NCI-H187 treated with DMSO at 0.1 percent for 48 hours (cell line): Measurements from ENCODE around the gene UNC13B.

ENCODE experiments used
- DNase-seq: peaks from one replicate; lab custom pipeline; 2025; lab: John Stamatoyannopoulos, UW

Gene UNC13B

DNA sequence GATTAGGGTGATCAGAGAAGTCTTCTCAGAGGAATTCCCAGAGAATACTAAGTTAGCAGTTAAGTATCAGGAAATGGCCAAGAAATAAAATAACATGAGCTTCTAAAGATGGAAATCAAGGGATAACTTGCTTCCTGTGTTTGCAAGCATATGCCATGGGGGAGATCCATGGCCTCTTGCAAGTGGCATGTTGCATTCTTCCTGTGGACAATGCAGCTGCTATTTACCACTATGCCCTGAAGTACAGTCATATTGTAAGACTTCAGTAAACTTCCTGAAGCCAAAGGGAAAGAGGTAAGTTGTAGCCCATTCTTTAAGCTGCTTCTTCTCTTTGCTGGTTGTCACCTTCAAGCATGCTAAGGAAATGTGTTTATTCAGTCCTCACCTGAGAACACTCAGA lies 173.4 kb downstream of the UNC13B start:
- DNase-seq: no peak

DNA sequence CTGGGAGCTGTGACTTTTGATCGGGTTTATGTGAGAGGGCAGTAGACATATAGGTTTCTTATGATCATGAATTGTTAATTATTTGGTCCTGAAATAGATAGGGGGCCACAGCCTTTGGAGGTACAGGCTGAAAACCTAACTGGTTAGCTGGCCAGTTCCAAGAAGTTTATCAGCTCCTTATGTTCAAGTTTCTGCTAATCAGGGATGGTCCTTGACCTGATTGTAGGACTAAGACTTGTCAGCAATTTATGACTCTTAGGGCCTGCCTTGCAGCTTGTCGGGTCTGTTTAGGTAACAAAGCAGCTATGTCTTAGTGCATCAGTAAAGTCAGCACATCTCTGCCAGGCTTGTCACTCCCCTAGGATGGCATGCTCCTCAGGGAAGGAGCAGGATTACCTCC lies 176.3 kb downstream of the UNC13B start:
- no peak for DNase-seq

DNA sequence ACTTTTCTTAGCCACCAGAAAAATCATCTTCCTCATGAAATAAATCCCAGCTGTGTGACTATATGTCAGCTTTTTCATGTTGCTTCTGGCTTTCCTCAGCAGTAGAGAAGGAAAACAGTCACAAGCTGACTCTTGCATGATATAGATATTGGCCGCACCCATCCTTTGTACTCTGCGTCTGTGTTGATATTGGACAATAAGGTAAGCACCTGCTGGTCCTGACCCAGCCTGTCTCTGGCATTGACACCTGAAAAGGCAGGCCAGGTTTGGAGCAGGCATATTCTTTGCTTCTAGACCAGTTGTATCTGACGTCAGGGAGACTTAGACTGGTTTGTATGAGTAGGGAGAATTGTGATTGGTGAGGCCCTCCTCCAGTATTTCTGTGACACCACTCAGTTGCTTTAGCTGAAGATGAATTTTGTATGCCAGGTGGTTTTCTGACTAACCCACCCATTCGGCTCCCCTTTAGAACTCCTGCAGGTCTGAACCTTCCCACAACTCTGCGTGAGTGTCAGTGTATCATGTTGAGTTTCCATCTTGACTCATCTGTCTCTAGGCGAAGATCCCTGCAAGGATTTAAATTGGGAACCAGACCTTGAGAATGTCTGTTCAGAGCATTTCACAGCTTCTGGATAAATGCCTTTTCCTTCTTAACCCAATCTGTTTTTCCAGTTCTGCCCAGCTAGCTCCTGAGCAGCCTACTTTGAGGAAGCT lies 176.9 kb downstream of the UNC13B start:
- DNase-seq: no peak

DNA sequence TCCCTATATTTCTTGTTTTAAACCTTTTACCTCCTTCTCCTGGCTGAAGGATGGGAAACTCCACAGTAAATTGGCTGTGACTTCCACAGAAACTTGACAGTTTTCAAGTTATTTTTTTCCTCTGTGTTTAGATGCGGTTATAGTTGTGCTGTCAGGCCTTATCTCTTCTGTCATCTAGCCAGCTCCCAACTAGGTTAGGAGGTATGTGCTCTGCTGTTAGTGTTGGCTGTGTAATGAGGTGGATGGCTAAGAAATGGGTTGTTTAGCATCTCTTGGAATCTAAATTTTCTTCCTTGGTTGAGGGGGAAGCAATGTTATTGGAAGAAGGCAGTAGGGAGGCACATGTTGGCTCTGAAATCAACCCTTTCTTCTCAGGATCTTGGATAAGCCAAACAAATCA lies 178.2 kb downstream of the UNC13B start:
- no peak for DNase-seq

DNA sequence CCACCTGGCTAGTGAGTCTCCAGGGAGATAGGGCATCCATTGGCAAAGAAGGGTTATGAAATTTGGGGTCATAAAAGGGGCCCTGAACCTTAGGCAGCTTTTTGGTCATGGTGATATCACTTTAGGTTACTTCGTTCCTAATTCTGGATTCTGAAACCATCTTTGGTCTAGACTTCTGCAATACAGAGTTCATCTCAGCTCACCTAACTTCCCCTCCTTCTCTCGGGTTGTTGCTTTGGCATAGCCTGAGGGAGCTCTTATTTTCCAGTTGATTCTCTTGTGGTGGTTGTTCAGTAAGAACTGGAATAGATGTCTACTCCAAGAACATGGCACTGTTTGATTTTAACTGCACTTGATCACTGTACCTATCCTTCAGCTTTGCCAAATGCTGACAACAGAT lies 179.2 kb downstream of the UNC13B start:
- no peak for DNase-seq

DNA sequence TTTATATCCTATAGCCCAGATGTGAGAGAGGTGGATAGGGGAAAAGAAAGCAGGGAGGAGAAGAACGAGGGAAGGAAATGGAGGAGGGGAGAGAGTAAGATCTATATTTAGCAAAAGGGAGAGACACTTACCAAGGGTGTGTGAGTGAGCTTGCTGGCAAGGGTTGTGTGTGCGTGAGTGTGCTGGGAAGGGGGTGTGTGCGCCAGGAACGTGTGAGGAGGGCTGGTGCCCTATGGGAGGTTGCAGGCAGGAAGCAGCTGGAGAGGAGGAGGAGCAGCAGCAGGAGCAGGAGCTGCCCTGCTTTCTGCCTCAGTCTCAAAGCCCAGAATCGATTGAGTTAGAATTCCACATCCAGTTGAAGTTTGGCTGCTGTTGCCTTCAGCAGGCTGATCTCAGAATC lies 179.8 kb downstream of the UNC13B start:
- DNase-seq: no peak

DNA sequence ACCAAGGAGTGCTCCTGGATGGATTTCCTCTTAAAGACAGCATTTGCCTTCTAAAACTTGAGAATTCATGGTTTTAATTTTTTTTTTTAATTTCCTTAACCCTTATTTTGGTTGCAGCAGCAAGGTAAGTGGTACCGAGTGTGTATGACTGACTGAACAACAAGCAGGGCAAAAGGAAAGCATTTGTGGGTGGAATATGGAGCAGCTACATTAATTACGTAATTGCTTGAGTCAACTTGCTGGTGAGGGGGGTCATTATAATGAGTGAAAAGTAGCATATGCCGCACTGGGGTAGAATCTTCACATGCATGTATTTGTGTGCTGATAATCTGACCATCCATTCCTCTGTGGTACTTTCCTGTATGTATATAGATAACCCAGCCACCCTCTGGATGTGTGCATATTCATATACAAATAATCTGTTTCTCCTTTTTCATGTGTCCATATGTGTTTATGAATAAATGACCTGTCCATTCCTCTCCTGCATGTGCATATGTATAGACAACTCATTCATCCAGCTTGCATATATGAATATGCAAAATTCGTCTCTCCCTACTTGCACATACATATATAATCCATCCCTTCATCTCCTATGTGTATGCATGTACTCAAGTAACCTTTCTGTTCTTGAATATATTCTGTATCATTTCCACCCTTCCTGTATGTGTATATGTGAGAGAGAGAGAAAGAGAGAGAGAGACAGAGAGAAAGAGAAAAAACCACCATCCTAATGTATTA lies 180.6 kb downstream of the UNC13B start:
- DNase-seq: no peak

DNA sequence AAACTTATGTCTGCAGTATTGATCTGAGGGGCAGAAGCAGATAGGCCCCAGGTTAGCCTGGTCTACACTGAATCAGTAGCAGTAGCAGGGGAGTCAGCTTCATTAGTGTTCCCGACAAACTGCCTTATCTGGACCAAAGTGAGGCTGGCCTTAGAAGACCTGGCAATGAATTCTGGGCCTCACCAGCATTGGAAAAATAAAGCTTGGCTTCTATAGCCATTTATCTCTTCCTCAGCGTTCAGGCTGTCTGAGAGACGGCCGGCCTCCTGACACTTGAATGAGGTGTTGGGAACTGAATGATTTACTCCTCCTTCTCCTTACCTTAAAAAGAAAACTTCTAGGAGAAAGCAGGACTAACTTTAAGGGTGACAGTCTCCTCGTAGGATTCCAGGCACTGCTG lies 186.3 kb downstream of the UNC13B start:
- no peak for DNase-seq

DNA sequence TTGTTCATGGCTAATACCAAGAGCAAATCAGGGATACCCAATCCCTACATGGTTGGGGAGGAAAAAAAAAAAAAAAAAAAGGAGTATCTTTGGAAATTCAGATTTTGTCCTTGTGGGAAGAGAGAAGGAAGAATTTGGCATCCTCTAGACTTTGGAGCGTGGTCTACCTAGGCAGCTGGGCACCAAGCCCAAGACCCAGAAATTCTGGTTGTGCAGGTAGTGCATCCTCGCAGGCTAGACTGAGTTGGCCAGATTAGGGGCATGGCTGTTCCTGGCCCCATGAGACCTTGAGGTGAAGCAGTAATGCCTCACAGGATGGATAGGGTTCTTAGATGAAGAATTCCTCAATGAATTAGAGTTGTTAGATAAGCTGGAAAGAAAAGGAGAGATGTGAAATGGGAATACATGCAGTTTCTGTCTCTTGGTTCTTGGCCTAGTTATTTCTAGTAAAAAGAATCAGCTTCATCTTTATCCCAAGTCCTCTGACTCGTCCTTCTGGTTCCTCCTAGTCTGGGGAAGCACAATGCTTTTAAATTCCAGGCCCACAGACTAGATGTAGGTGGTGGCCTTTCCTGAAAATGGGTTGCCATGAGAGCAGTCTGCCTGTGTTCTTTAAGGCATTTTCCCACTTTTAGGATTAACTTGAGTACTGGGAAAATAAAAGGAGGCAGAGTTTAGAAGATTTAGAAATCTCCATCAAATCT lies 187.6 kb downstream of the UNC13B start:
- no peak for DNase-seq

DNA sequence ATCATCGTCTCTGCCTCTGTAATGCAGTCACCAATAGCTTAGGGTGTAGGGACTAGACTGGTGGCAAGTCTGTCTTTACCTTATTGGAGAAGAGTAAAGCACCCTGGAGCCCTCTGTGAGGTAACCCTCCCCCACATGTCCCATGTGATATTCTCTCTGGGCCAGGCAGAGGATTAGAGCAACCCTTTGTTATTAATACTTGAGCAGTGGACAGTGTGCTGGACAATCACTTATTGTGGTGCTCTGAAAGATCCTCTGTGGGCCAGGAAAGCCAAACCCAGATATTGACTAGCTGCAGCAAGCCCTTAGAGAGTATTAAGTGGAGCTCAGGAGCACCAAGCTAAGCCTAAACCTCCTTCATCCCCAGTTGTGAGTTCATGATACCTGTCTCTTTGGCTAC lies 188.4 kb downstream of the UNC13B start:
- no peak for DNase-seq

DNA sequence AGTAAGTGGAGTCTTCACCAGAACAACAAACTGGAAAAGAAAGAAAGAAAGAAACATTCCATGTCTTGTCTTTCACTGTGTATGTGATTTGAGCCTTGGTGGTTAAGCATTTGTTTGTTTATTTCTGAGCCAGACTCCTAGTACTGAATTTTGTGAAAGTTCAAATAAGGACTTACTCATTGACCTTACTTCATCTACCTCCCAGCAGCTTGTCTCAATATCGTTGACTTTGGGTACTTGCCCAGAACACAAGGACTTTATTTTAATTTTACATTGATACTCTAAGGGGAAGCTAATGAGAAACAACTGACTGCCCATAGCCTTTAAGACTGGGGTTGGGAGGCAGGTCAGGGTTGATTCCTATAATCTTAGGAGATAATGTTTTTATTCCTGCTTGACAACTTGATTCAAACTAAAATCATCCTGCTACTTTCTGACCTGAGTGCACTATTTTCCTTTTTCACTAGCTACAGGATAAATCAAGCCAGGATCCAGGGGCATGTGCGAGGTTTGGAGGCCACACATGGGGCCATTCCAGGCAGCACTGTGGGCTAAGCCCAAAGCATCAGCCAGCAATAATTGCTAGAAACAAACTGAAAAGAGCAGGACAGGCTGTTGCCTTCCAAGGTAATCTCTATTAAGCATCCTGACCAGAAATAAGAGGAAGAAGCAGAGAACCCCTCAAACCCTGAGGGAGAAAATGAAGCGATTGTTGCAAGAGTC lies 189.2 kb downstream of the UNC13B start:
- DNase-seq: no peak

DNA sequence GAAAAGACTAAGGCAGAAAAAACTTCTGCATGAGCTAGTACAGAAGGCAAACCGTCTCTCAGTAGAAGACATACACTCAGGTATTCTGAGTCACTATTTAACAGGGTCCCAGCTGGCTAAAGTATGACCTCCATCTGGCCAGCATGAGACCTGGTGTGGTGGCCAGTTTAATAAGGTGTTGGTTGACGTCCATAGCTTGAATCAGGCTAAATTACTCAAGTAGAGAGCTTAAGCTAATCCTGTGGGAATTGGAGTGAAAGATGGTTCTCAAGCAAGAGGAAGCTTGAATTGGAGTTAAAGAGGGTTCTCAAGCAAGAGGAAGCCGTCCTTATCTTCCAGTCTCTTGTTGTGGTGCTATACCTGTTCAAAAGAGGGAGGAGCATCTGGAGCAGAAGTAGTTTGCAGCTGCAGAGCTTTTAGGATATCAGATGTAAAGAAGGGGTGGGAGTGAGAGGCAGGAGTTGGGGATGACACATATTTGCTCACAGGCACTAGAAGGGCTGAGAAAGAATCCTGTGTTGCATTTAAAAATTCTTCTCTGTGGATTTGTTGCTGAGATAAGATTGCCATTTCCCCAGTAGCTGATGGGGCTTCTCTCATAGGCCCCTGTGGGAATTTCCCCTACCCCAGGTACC lies 192.0 kb downstream of the UNC13B start:
- DNase-seq: no peak

DNA sequence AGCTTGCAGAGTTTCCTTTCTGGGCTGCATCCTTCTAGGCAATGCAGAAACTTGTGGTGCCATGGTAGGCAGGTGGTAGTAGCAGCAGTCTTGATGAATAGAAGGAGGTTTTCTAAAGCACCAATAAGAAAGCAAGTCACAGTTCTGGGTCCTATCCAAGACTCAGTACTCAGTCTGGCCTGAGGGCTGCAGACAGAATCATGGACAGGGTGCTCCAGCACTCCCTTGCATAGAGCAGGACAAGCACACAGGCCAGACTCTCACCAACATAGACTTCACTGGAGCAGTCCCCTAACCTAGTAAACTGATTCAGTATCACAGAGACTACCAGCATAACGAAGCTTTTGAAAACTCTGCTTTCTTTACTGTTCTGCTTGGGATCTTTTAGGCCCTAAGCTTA lies 194.1 kb downstream of the UNC13B start:
- no peak for DNase-seq

DNA sequence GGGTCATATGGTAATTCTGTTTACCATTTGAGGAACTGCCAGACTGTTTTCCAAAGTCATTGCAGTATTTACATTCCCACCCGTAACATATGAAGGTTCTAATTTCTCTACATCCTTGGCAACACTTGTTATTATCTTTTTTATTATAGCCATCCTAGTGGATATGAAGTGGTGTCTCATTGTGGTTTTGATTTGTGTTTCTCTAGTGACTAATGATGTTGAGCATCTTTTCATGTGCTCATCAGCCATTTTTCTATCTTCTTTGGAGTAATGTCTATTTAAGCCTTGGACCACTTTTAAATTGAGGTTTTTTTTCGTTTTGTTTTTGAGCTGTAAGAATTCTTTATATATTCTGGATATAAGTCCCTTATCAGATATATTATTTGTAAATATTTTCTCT lies 195.3 kb downstream of the UNC13B start:
- no peak for DNase-seq

DNA sequence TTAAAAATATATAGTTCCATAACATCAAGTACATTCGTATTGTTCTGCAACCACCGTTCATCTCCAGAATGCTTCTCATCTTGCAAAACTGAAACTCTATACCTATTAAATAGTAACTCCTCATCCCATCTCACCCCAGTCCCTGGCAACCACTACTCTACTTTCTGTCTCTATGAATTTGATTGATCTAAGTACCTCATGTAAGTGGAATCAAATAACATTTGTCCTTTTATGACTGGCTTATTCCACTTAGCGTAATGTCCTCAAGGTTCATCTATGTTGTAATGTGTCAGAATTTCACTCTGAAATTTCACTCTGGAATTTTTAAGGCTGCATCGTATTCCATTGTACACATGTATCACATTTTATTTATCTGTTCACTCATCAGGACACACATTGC lies 196.0 kb downstream of the UNC13B start:
- DNase-seq: peak; percentile 21

DNA sequence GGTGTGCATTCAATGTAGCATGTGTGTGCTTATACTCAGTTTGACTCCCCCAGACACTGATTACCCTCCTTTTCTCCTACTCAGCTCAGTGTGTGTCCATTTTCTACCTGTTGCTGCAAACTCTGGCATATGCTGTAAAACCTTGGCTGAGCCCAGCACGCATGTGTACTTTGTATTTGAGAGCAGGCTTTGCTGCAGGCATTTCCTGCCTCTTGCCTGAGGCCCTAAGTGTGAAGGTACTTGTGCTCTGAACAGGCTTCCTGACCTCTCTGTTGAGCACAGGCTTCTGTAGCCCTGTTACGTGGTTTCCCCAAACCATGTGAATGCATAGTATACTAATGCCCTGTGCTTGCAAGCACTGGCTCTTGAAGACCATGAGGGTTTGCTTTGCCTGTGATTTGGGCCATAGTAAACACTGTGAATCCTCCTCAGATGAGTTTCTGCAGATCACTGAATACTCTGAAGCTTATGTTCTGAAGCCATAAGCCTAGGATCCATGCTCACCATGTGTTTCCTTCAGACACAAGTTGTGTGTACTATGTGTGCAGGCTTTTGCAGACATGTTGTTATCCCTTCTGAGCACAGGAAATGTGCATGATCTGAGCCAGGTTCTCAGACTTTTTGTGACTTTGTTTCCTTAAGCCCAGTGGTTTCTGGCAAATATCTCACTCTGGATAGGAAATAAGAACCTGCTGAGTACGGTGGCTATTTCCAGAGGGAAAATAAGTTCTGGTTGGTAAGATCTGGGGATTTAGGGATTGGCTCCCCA lies 203.2 kb downstream of the UNC13B start:
- no peak for DNase-seq

DNA sequence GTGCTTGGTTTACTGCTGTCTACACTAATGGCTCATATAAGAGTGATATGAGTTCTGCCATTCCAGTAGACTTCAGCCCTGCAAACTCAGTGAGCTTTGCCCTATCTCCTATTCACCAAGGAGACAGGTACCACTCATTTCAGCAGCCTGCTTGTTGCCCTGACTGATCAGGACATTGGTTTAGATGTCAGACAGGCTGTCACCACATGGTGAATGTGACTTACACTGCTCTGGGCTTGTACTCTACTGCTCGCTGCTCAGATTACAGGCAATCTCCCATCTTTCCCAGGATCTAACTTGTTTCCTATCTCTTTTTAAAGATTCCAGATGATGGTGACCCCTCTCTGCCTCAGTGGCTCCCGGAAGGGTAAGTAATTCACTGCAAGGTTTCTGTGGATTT lies 204.8 kb downstream of the UNC13B start:
- no peak for DNase-seq

DNA sequence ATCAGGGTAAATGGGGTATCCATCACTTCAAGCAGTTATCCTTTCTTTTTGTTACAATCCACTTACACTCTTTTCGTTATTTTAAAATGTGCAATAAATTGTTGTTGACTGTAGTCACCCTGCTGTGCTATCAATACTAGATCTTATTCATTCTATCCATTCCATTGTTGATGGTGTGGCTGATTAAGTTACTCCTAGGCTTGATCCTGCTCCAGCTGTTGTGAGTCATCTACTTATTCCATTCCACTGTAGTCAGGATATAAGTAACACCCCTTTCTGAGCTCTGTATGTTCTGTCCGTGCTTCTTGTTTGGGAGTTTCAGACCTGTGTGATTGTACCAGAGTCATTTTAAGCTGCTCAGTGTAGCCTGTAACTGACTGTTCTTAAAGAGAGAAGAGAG lies 205.6 kb downstream of the UNC13B start:
- no peak for DNase-seq

DNA sequence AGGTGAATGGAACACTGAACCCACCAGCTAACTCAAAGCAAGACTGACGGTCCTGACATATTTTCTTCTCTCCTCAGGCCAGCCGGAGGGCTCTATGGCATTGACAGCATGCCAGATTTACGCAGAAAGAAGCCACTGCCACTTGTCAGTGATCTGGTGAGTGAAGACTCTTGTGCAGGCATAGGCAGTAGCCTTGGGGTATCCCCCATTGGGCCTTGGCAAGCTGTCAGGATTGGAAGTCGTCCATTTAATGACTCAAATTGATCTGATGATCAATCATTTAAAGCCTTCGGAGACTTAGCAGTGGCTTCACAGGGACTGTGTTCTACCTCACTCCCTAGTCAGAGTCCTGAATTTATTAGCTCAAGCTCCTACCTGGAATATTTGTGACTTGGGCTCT lies 208.4 kb downstream of the UNC13B start:
- no peak for DNase-seq

DNA sequence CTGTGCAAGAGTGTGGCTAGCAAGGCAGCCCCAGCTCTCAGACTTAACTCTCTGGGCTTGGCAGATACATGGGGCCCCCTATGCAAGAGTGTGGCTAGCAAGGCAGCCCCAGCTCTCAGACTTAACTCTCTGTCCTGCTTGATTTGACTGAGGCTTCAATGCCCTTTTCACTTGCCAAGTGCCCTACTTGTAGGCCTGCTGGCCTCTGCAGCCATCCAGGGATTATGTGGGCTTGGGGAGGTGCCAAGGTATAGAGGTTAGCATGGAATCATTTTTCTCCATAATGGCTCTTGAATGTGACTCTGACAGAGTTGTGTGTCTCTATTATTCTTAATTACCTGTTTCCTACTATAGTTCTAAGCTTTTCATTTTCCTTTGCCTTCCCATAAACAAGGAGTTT lies 212.6 kb downstream of the UNC13B start:
- DNase-seq: no peak

DNA sequence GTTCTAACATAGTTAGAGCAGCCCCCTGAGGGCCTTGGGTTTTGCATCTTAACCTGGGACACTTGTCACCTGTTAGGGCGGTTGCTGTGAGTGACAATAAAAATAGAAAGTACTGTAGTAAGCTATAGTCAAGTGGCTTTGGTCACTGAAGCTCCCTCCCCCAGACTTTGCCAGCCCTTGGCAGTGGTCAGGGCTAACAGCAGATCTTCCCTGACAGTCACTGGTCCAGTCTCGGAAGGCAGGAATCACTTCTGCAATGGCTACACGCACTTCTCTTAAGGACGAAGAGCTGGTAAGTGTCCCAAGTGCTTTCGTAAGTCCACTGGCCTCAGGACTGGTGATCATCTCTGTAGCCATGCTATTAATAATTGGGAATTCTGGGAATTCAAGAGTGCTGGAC lies 213.1 kb downstream of the UNC13B start:
- DNase-seq: no peak
